Esophagus squamous epithelium (tissue), 4 donors: ENCODE measurements around the gene NCKAP5.

ENCODE experiments used
- CTCF ChIP-seq, 6 experiments: fragments of 450-650 bp in 4 of 6; fragments of 200-600 bp in 2 of 6; sonication (generic) in 2 of 6; IDR thresholded peaks; one replicate each; pipeline ENCODE4 v1.5.1; 2016 to 2019; ENCODE audit warnings: antibody characterized with exemption in 6 of 6, mild to moderate bottlenecking in 4 of 6, moderate library complexity in 4 of 6
- POLR2A ChIP-seq, 4 donors: fragments of 450-650 bp; IDR thresholded peaks; one replicate each; pipeline ENCODE4 v1.6.1; 2017; ENCODE audit warnings: antibody characterized with exemption in 4 of 4, mild to moderate bottlenecking in 4 of 4, moderate library complexity in 3 of 4

DNA sequence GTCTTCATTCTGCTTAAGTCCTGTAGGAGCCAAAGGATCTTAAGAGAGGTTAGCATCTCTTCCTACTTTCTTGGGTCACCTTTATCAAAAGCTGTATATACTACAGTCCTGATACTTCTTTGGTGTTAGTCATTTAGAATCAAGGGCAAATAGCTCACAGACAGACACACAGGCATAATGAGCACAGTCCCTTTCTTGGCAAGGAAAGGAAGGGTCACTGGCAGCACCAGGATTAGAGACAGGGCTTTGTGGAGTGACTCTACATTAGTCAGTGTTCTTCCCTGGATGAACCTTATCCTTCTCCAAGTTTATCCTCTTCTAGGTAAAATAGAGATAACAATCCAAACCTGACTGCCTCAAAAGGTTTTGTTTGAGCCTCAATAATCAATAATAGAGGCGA is 40.0 kb upstream of the NCKAP5 start:
- no peak for TF ChIP-seq CTCF (IDR thresholded peaks at IDR 0.05)
- no peak for TF ChIP-seq POLR2A (IDR thresholded peaks at IDR 0.05)
